Pancreas (tissue), 10 donors: ENCODE measurements around the gene BLID. TPM values are rescaled to one million over a fixed set of nuclear protein-coding genes. Genes with fewer than 3 reads are reported as not detected.
A peak's percentile ranks its signal among the peaks of the same experiment; 100 is the strongest.

Source experiments
- ATAC-seq, 4 donors: fragments of 200-7000 bp; cut with Tn5 transposase; one replicate each; pipeline versions ENCODE4 v1.8.0 to v1.9.1; 2020; ENCODE audit warnings: mild to moderate bottlenecking in 4 of 4, moderate library complexity in 4 of 4
- DNase-seq, 6 donors: peaks; one replicate each; pipeline ENCODE4 v3.0.0-alpha.2; 2020
- FAIRE-seq: peaks from 2 replicates; lab custom pipeline; 2012; peaks lifted over from hg19 to GRCh38; lab: Jason Lieb, UNC
- H3K27ac ChIP-seq, 4 donors: fragments of 200-600 bp; sonication (generic); 1 replicate in 3 of 4; 2 replicates in 1 of 4; pipeline versions ENCODE4 v1.5.0 to v1.8.0; 2020
- H3K27me3 ChIP-seq, 4 donors: fragments of 200-600 bp; one replicate each; pipeline ENCODE4 v1.8.0; 2021
- H3K36me3 ChIP-seq, 3 donors: fragments of 200-600 bp; sonication (generic) in 1 of 3; one replicate each; pipeline versions ENCODE4 v1.5.0 to v1.8.0; 2020 to 2021
- H3K4me1 ChIP-seq, 3 donors: fragments of 200-600 bp; one replicate each; pipeline ENCODE4 v1.8.0; 2021
- H3K4me3 ChIP-seq, 4 donors: fragments of 200-600 bp; sonication (generic) in 2 of 4; one replicate each; pipeline versions ENCODE4 v1.5.0 to v1.8.0; 2020 to 2021
- H3K9me3 ChIP-seq, 4 donors: fragments of 200-600 bp; one replicate each; pipeline ENCODE4 v1.8.0; 2021
- CTCF ChIP-seq, 4 donors: fragments of 200-600 bp; sonication (generic) in 3 of 4; IDR thresholded peaks; one replicate each; pipeline versions ENCODE4 v1.5.0 to v1.8.0; 2021; ENCODE audit warnings: antibody characterized with exemption in 4 of 4
- WGBS, 2 donors: extraction: QIAGEN DNeasy Blood & Tissue Kit; methylation state at CpG; one replicate each; pipeline ENCODE4 v1.1.7; 2013; 5-methylcytosine and 5-hydroxymethylcytosine counted together
- intact Hi-C, 3 donors: fragments of 100-400 bp; cut with DNase I; formaldehyde crosslinking; loops; one replicate each; pipeline versions ENCODE4 v1.11.1 to v1.14.2; 2022
- polyA plus RNA-seq, 2 donors: library from polyadenylated mRNA; stranded (reverse); fragments of 200-250 nt; gene quantifications; one replicate each; pipeline ENCODE4 v1.2.3, GENCODE V29; 2013
- total RNA-seq, 6 donors: library from RNA; stranded (reverse); fragmentation: NEBNext Ultra II Directional in 4 of 6; extraction: Animal tissue kit (Norgen Biotek cat#: 25700) in 4 of 6; gene quantifications; one replicate each; pipeline versions ENCODE4 v1.2.1 to v1.2.4, GENCODE V29; 2021 to 2023
- donor health status: healthy with polysubstance abuse.
- donor health status: DM: no; HTN: no; CAD: no; lungs with moderate emphysema.
- donor health status: DM: no; HTN: no; CAD: no.
- donor health status: control.
- donor health status: control.
- donor health status: Bipolar disorder and iron deficiency.
- donor health status: DM: yes; HTN: yes; CAD: no.
- donor health status: DM: no; HTN: no; CAD: no.
- donor health status: DM: no; HTN: no; CAD: no.
- donor health status: DM: yes; HTN: yes; CAD: no.

The BLID gene
- total and polyA plus RNA-seq, 8 donors = not detected

DNA sequence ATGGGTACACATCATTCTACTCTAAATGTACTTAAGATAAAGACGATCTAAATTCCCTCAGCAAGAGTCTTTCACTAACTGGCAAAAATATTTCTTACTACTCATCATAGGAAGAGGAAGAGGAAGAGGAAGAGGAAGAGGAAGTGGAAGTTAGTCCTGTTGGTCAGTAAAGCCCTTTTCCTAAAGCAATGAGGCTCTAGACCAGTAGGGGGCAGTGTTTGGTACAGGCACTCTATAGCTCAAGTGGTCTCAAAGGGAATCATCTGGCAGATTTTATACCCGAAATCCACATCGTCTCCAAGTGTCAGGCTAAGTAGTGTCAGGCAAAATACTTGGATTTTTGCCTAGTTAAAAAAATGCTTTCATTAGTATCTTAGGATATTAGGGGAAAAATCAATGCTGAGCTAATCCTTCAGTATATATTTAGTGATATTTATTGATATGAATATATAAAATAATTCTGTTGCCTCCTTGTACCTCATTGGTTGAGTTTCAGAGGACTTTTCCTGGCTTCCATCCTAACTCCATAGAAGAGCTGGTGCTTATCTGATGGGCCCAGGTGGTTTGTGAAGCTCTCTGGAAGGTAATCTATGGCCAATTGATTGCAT is 7.7 kb downstream of the BLID start:
- Histone ChIP-seq H3K4me1 (no peaks in the 10 kb centered on the region), H3K4me3 (no peak overlapping the region), H3K27ac (no peak overlapping the region), H3K27me3 (no peaks in the 10 kb centered on the region), H3K36me3 (no peaks in the 10 kb centered on the region), H3K9me3 (no peaks in the 10 kb centered on the region)
- ATAC-seq (peak in 2 of 4 donors; percentile 42 to 57), DNase-seq (peak in 1 of 6 donors; percentile 22), FAIRE-seq (no peak)
- intact Hi-C loops = loop anchor here in 2 of 3 donors (5.0 to 10.0 kb wide), 2 partner anchors 399 to 453 kb away; no protein-coding TSS in a partner anchor
- WGBS, 2 donors = 48 to 49% methylated on average over 3 of the region's 3 CpGs
- peak in 3 of 4 donors; percentile 31 to 42 (median 41) for TF ChIP-seq CTCF (IDR thresholded peaks at IDR 0.05)

DNA sequence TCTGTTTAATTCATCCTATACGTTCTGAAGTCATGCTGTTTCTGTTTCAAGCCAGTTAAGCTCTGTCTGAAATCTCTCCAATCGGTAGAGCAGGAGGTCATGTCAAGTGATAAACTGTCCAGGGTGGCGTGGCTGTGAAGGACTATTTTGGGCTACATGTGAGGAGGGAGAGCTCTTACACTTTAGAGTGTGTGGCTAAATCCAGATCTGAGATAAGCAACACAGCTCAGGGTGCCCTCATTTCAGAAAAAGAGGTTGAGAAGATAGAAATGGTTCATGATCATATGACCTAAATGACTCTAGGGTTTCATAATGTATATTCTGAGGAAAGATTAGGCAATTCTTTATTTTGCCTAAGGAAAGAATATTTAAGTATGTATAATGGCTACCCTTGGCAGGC is 8.4 kb downstream of the BLID start:
- FAIRE-seq (no peak), ATAC-seq (no peak), DNase-seq (no peak)
- TF ChIP-seq CTCF (IDR thresholded peaks at IDR 0.05) = no peak
- intact Hi-C loops = loop anchor here in 2 of 3 donors (5.0 to 10.0 kb wide), 2 partner anchors 400 to 453 kb away; no protein-coding TSS in a partner anchor
- no peaks in the 10 kb centered on the region for H3K36me3 ChIP-seq
- H3K4me3 ChIP-seq = no peak overlapping the region
- 39 to 44% methylated on average over 3 of the region's 3 CpGs for WGBS, 2 donors
- no peaks in the 10 kb centered on the region for H3K27me3 ChIP-seq
- no peak overlapping the region for H3K27ac ChIP-seq
- no peaks in the 10 kb centered on the region for H3K4me1 ChIP-seq
- H3K9me3 ChIP-seq = no peaks in the 10 kb centered on the region

DNA sequence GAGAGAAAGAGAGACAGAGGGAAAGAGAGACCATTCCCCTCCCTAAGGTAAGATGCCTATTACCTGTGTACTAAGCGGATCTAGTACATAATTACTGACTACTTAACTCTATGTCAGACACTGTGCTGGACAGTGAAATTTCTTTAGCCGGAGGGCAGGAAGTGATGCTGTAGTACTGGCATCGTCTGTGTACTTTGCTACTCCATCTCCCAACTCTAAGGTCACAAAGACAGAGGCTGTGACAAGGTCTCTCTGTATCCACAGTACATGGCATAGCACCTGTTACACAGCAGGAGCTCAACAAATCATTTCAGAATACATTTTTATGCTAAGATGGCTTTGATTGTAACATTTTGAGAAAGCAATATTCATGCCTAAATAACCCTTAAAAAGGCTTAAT is 9.0 kb downstream of the BLID start:
- TF ChIP-seq CTCF (IDR thresholded peaks at IDR 0.05) = no peak
- Histone ChIP-seq H3K4me3 (no peak overlapping the region), H3K27ac (no peak overlapping the region), H3K36me3 (no peaks in the 10 kb centered on the region), H3K4me1 (no peaks in the 10 kb centered on the region), H3K9me3 (no peaks in the 10 kb centered on the region), H3K27me3 (no peaks in the 10 kb centered on the region)
- WGBS, 2 donors = 45 to 57% methylated on average over 3 of the region's 3 CpGs
- DNase-seq = no peak
- intact Hi-C loops = loop anchor here in 2 of 3 donors (5.0 to 10.0 kb wide), 2 partner anchors 400 to 452 kb away; no protein-coding TSS in a partner anchor
- no peak for ATAC-seq
- FAIRE-seq = no peak

DNA sequence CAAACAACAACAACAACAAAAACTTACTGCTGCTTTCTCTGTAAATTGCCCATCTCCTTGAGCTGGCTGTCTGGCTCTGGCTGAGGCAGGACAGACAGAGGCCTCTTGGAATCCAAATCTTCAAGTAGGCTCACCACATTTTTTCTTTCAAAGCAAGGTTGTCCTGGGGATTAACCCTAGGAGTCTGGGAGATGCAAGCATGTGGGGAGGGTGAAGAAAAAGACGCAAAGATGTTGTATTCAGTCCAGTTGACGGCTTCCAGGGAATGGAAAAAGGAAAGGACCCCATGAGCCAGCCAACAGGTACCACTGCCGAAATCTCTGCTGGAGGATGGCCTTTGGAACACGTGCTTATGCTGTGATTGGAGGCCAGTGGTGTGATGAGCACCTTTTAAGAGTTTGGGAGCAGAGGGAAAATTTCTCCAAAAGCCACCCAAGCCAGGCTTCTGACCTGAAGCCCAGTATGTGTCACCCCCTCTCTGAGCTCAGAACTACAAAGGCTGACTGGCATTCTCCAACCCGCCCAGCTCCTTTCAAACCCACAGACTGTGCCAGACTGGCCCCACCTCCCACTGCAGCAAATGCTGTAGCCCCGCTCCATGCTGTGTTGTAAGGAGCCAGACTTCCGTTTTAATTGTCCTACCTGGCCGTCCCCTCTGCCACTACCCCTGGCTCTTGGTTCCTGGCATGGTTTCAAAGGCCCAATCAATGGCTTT is 10.8 kb downstream of the BLID start:
- Histone ChIP-seq H3K36me3 (no peaks in the 10 kb centered on the region), H3K4me3 (no peak overlapping the region), H3K27ac (no peak overlapping the region), H3K9me3 (no peaks in the 10 kb centered on the region), H3K4me1 (no peaks in the 10 kb centered on the region), H3K27me3 (no peaks in the 10 kb centered on the region)
- peak in 2 of 6 donors; percentile 9 to 23 for DNase-seq
- intact Hi-C loops = loop anchor here in 2 of 3 donors (5.0 to 10.0 kb wide), 2 partner anchors 402 to 450 kb away; no protein-coding TSS in a partner anchor
- FAIRE-seq = no peak
- WGBS, 2 donors = 53 to 67% methylated on average over 8 of the region's 8 CpGs
- no peak for TF ChIP-seq CTCF (IDR thresholded peaks at IDR 0.05)
- ATAC-seq = no peak
